Kidney (tissue), 14 donors: Measurements from ENCODE around the gene CKB. TPM values are rescaled to one million over a fixed set of nuclear protein-coding genes. Genes with fewer than 3 reads are reported as not detected.

Experiments used
- DNase-seq, 5 donors: peaks; one replicate each; pipeline ENCODE4 v3.0.0-alpha.2; 2013 to 2020
- FAIRE-seq: peaks from 2 replicates; lab custom pipeline; 2012; peaks lifted over from hg19 to GRCh38; lab: Jason Lieb, UNC
- H3K27ac ChIP-seq, 2 donors: one replicate each; pipeline ENCODE4 v1.7.0; 2013; ENCODE audit warnings: low read depth in 2 of 2, low read length in 2 of 2, inconsistent platforms in 1 of 2
- H3K27me3 ChIP-seq: one replicate; pipeline ENCODE4 v1.7.1; 2013; ENCODE audit warnings: low read length, inconsistent platforms; ENCODE audit not compliant: control insufficient read depth, insufficient read depth
- H3K36me3 ChIP-seq, 3 donors: one replicate each; pipeline versions ENCODE4 v1.7.0 to v1.7.1; 2013; ENCODE audit warnings: low read length in 3 of 3, control low read depth in 1 of 3, inconsistent platforms in 1 of 3; ENCODE audit not compliant: insufficient read depth in 3 of 3, control insufficient read depth in 2 of 3
- H3K4me1 ChIP-seq, 3 donors: one replicate each; pipeline versions ENCODE4 v1.7.0 to v1.7.1; 2013; ENCODE audit warnings: low read length in 3 of 3, inconsistent platforms in 1 of 3, low read depth in 1 of 3; ENCODE audit not compliant: control insufficient read depth in 2 of 3, insufficient read depth in 2 of 3
- H3K4me3 ChIP-seq, 3 donors: one replicate each; pipeline versions ENCODE4 v1.7.0 to v1.8.1; 2013; ENCODE audit warnings: low read length in 3 of 3, control low read depth in 1 of 3, inconsistent platforms in 1 of 3
- H3K9ac ChIP-seq, 3 donors: one replicate each; pipeline versions ENCODE4 v1.7.0 to v1.7.1; 2013; ENCODE audit warnings: low read length in 3 of 3, control low read depth in 1 of 3, inconsistent platforms in 1 of 3
- H3K9me3 ChIP-seq, 3 donors: one replicate each; pipeline versions ENCODE4 v1.7.0 to v1.7.1; 2013; ENCODE audit warnings: low read length in 3 of 3, control low read depth in 1 of 3, inconsistent platforms in 1 of 3; ENCODE audit not compliant: control insufficient read depth in 2 of 3, insufficient read depth in 1 of 3
- intact Hi-C: fragments of 100-400 bp; cut with DNase I; formaldehyde crosslinking; loops from one replicate; pipeline ENCODE4 v1.11.1; 2022
- polyA plus RNA-seq: library from polyadenylated mRNA; stranded (reverse); fragments of 350-450 nt; fragmentation: Illumina TruSeq; extraction: RNeasy Lipid Tissue Mini Kit (QIAGEN cat#74804); gene quantifications from one replicate; pipeline ENCODE4 v1.2.3, GENCODE V29; 2014; ENCODE audit warnings: low read depth, low replicate concordance; ENCODE audit not compliant: insufficient read depth
- total RNA-seq: library from RNA; stranded (reverse); fragmentation: NEBNext Ultra II Directional; extraction: Animal tissue kit (Norgen Biotek cat#: 25700); gene quantifications from one replicate; pipeline ENCODE4 v1.2.1, GENCODE V29; 2021
- TF ChIP-seq, protein P1 (sequence below): IDR thresholded peaks from 3 replicates; pipeline ENCODE4 v1.5.1; 2012; ENCODE audit warnings: mild to moderate bottlenecking, moderate library complexity, borderline replicate concordance; ENCODE audit not compliant: insufficient read depth; ENCODE audit errors: extremely low read depth
- donor health status: control.
- donor health status: control.
- donor health status: control.
- donor health status: control.
- donor health status: control.
- donor health status: DM: yes; HTN: yes; CAD: no.
- donor health status: Normal renal cell carcinoma (clear cell type).

CKB gene
- total and polyA plus RNA-seq, 2 donors from 2014 or later, result 539 to 916 TPM

DNA sequence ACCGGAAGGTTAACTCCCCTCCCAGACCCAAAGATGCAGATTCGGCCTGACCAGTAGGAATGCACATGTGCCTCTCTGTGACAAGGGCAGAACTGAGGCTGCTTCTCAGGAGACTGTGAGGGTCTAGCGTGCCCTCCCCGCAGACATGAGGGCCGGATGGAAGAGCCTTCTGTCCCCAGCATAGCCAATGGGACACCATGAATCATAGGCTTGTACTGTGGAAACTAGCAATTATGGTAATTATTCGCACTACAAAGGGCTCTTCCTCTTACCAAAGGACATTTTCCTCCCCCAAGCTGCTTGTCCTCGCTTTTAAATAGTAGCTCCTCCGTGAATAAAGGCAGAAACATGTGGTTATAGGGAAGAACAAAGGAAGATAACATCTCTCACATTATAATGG, 46.3 kb upstream of the CKB start:
- peak in 2 of 5 donors; percentile 21 to 29 for DNase-seq
- Histone ChIP-seq H3K36me3 (no peaks in the 10 kb centered on the region), H3K27me3 (no peaks in the 10 kb centered on the region), H3K4me3 (no peak overlapping the region), H3K27ac (no peak overlapping the region), H3K4me1 (peaks cover 0 to 8% (median 3%) of the 10 kb centered on the region in 3 donors), H3K9ac (no peak overlapping the region), H3K9me3 (no peaks in the 10 kb centered on the region)
- intact Hi-C loops, result no loop called here
- TF ChIP-seq, protein P1, sequence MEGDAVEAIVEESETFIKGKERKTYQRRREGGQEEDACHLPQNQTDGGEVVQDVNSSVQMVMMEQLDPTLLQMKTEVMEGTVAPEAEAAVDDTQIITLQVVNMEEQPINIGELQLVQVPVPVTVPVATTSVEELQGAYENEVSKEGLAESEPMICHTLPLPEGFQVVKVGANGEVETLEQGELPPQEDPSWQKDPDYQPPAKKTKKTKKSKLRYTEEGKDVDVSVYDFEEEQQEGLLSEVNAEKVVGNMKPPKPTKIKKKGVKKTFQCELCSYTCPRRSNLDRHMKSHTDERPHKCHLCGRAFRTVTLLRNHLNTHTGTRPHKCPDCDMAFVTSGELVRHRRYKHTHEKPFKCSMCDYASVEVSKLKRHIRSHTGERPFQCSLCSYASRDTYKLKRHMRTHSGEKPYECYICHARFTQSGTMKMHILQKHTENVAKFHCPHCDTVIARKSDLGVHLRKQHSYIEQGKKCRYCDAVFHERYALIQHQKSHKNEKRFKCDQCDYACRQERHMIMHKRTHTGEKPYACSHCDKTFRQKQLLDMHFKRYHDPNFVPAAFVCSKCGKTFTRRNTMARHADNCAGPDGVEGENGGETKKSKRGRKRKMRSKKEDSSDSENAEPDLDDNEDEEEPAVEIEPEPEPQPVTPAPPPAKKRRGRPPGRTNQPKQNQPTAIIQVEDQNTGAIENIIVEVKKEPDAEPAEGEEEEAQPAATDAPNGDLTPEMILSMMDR, result no peak
- no peak for FAIRE-seq

DNA sequence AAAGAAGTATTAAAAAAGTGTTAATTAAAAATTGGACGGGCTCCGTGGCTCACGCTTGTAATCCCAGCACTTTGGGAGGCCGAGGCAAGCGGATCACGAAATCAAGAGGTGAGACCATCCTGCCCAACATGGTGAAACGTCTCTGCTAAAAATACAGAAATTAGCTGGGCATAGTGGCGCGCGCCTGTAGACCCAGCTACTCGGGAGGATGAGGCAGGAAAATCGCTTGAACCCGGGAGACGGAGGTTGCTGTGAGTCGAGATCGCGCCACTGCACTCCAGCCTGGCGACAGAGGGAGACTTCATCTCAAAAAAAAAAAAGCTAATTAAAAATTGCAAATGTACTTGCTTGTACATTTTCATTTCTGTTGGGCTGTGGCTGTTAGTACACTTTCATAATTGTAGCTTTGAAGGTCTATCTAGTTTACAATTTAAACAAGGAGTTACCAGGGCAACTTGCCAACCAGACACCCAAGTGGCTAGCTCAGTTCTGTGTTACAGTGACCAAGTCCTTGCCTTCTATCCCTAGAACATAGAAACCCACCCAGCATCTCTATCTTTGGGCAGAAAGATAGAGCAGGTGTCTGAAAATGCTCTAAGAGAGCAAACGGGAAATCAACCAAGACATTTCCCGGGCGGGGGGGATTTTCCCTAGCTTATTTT, 41.3 kb upstream of the CKB start:
- peak in 1 of 5 donors; percentile 18 for DNase-seq
- Histone ChIP-seq H3K9ac (peak overlapping the region in 2 of 3 donors; percentile 66 to 67), H3K27ac (no peak overlapping the region), H3K4me1 (peaks cover 4 to 26% (median 17%) of the 10 kb centered on the region in 3 donors), H3K9me3 (no peaks in the 10 kb centered on the region), H3K4me3 (peak overlapping the region; percentile 69 to 94 (median 86)), H3K27me3 (no peaks in the 10 kb centered on the region), H3K36me3 (peaks cover 0 to 17% (median 7%) of the 10 kb centered on the region in 3 donors)
- TF ChIP-seq, protein P1, result no peak
- FAIRE-seq, result no peak
- intact Hi-C loops, result no loop called here

DNA sequence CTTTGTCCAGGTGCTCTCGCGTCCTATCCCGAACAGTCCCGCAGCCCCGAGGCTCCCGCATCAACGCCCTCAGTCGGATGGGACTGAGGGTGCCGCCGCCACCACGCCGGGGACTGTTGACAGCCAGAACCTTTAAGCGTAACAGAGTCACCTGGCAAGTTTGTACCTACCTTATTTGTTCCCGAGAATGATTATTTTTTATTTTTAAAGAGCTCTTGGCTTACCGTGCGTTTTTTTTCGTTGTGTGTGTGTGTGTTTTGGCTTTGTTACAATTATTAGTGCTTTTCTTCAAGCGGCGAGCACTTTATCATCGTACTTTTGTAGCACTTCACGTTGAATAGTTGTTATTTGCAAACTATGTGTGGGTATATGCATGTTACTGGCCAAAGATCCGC, 40.6 kb upstream of the CKB start:
- H3K36me3 ChIP-seq, result peaks cover 0 to 18% (median 7%) of the 10 kb centered on the region in 3 donors
- intact Hi-C loops, result no loop called here
- H3K27me3 ChIP-seq, result no peaks in the 10 kb centered on the region
- H3K4me1 ChIP-seq, result peaks cover 4 to 25% (median 20%) of the 10 kb centered on the region in 3 donors
- H3K27ac ChIP-seq, result peak overlapping the region; percentile 93
- H3K9ac ChIP-seq, result peak overlapping the region; percentile 37 to 67 (median 66)
- no peaks in the 10 kb centered on the region for H3K9me3 ChIP-seq
- TF ChIP-seq, protein P1, result no peak
- H3K4me3 ChIP-seq, result peak overlapping the region; percentile 69 to 94 (median 86)
- no peak for DNase-seq
- FAIRE-seq, result no peak
